Tibial nerve (tissue), 4 donors: ENCODE results near the gene OSTM1.

Experiments
- EP300 ChIP-seq, 2 donors: sonication (generic); formaldehyde crosslinking; IDR thresholded peaks; one replicate each; pipeline ENCODE4 v1.6.1; 2017; ENCODE audit warnings: antibody characterized with exemption in 2 of 2, mild to moderate bottlenecking in 1 of 2
- TF ChIP-seq, protein P1 (sequence below), 5 experiments: fragments of 200-600 bp in 3 of 5; fragments of 450-650 bp in 2 of 5; sonication (generic) in 3 of 5; IDR thresholded peaks; one replicate each; pipeline ENCODE4 v1.5.1; 2016 to 2019; ENCODE audit warnings: antibody characterized with exemption in 5 of 5, mild to moderate bottlenecking in 3 of 5, moderate library complexity in 2 of 5

DNA sequence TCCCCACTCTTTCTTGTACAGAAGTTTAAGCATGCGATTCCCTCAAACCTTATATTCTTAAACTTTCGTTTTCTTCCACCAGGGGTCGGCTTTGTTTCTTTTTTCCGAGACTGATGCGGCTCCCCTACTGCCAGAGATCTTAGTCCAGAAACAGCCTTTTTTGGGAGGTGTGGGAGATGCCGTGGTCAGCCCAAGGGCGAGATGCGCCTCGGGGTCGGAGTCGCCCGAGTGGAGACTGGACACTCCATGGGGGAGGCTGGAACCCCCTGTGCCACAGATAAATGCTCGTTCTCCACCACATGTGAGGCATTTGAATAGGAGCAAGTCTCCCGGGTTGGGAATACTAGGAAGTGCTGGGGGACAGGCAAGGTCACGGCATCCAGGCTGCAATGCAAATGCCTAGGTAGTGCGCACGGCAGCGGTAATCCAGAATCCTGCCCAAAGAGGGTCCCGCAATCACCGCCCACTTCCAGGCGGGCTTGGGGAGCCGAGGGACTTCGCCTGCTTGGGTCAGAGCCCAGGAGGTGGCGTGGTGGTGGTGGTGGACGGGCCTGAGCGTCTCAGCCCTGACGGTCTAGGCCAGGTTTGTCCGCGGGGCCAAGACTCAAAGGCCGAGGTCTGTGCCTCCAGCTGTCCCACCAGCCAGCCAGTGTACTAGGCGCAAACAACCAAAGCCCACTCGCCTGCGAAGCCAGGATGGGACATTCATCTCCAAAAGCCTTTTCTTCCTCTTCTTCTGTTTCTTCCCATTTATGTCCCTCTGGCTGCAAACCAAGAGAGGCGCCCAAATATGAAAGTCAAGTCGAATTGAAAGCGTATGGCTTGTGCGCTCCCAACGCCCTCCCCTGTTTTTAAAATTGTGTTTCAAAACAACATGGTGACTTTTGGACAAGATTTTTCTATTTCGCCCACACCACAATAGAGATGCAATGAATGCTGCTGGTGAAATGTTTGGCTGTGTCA lies 39.3 kb upstream of the OSTM1 start:
- no peak for TF ChIP-seq EP300 (IDR thresholded peaks at IDR 0.05)
- TF ChIP-seq, protein P1, sequence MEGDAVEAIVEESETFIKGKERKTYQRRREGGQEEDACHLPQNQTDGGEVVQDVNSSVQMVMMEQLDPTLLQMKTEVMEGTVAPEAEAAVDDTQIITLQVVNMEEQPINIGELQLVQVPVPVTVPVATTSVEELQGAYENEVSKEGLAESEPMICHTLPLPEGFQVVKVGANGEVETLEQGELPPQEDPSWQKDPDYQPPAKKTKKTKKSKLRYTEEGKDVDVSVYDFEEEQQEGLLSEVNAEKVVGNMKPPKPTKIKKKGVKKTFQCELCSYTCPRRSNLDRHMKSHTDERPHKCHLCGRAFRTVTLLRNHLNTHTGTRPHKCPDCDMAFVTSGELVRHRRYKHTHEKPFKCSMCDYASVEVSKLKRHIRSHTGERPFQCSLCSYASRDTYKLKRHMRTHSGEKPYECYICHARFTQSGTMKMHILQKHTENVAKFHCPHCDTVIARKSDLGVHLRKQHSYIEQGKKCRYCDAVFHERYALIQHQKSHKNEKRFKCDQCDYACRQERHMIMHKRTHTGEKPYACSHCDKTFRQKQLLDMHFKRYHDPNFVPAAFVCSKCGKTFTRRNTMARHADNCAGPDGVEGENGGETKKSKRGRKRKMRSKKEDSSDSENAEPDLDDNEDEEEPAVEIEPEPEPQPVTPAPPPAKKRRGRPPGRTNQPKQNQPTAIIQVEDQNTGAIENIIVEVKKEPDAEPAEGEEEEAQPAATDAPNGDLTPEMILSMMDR (IDR thresholded peaks at IDR 0.05), result peak; percentile 13 to 64 (median 53)
